GM12892 (cell line): ENCODE data around the gene CCT3.

Experiments used
- POLR2A ChIP-seq: IDR thresholded peaks from 2 replicates; pipeline ENCODE4 v1.6.1; 2011; ENCODE audit warnings: low read depth, low read length, control low read depth
- POLR2AphosphoS5 ChIP-seq: IDR thresholded peaks from 2 replicates; pipeline ENCODE4 v1.6.1; 2011; ENCODE audit warnings: low read depth, low read length, control low read depth

DNA sequence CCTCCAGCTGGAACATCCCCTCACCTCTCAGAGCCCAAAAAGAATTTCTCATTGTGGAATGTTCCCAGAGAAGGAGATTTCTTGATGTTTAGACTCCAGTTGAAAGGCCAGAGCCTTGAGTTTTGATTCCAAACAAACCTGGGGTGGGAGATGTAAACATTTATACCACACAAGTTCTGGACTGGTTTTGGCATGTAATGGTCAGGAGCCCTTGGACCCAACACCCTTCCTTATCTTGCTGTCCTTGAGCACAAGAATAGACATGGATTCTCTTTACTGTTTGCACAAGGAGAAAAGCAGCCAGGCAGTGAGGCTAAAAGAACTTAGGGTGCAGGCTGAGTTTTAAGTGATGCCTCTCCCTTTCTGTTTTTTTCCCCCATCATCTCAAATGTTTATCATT lies 35.5 kb upstream of the CCT3 start:
- no peak for TF ChIP-seq POLR2A
- no peak for TF ChIP-seq POLR2AphosphoS5
